HG03558 (cell line): Measurements from ENCODE around the gene SMTNL2.
"Not testable (repeated sequence)": the region's sequence is repeated elsewhere in the genome, so short reads cannot be mapped to it uniquely, and the experiment has no call there.

ENCODE experiments used
- ATAC-seq: cut with Tn5 transposase; IDR thresholded peaks from one replicate; pipeline ENCODE4 v1.9.1; 2021; ENCODE audit warnings: moderate number of reproducible peaks; ENCODE audit not compliant: unreplicated experiment; ENCODE audit errors: extremely low read depth

SMTNL2 gene

DNA sequence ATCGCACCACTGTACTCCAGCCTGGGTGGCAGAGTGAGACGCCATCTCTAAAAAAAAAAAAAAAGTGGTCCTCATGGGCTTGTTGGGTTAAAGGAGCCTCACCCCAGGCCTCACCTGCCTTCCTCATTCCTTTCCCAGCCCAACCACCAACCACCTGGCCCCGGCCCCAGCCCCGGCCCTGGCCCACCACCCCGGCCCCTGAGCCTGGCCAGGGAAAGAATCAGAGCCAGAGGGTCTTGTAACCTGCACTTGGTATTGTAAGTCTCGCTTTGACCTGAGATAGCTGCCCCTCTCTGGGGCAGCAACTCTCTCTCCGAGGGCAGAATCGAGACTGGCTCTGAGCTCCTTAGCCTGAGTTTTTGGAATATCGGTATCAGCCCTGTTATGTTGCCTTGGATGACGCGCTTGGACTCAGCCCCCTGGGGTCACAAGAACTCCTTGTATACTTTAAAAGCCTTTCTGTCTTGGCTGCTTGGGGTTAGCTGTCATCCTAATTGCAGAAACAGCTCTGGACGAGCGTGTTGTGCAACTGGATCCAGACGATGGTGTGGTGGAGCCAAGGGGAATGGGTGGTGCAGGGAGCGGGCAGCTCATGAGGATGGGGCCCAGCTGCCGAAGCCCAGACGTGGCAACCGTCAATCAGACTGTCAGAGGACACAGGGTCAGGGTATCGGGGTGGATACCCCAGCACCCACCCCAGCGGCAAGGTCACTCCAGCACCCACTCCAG, 14.6 kb downstream of the SMTNL2 start:
- ATAC-seq = no peak

- ATAC-seq = no peak
These were observed 15.4 kb downstream of the SMTNL2 start for GRCh38 chr17:4599505-4600281.

- no peak for ATAC-seq
These were observed 16.2 kb downstream of the SMTNL2 start for GRCh38 chr17:4600563-4600962.

- ATAC-seq = no peak
These were observed 17.0 kb downstream of the SMTNL2 start for GRCh38 chr17:4601326-4601725.

DNA sequence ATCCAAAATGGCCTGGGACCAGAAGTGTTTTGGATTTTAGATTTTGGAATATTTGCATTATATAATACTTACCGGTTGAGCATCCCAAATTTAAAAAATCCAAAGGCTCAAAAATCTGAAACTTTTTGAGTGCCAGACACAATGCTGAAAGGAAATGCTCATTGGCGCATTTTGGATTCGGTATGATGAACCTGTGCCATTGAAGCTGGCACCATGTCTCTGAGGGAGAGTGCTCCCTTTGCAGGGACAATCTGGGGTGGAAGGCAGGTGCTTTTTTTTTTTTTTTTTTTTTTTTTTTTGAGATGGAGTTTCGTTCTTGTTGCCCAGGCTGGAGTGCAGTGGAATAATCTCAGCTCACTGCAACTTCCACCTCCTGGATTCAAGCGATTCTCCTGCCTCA, 17.7 kb downstream of the SMTNL2 start:
- ATAC-seq = no peak

- ATAC-seq = no peak
These were observed 19.8 kb downstream of the SMTNL2 start for GRCh38 chr17:4604111-4604644.

DNA sequence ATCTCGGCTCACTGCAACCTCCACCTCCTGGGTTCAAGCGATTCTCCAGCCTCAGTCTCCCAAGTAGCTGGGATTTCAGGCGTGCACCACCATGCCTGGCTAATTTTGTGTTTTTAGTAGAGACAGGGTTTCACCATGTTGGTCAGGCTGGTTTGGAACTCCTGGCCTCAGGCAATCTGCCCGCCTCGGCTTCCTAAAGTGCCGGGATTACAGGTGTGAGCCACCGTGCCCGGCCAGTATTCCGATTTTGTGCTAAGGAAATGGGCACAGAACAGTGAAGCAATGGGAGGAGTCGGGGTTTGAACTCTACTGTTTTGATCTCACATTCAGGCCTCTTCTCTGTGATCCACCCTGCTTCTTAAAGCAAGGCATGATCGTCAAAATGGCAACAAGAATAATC, 20.4 kb downstream of the SMTNL2 start:
- not testable (repeated sequence) for ATAC-seq

DNA sequence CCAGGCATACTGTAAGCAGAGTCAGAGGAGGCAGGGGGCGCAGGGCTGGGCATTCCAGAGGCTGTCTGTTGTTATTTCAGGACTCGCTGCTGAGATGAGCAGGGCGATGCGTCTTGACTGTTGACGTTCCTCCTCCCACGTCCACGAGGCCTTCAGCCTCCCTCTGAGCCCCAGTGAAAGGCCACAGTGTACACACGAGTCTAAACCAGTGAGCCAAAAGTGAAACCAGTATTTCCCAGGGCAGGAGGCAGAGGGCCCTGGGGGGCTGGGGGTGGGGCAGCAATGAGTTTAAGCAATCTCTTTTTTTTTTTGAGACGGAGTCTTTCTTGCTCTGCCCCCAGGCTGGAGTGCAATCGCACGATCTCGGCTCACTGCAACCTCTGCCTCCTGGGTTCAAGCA, 21.5 kb downstream of the SMTNL2 start:
- no peak for ATAC-seq

DNA sequence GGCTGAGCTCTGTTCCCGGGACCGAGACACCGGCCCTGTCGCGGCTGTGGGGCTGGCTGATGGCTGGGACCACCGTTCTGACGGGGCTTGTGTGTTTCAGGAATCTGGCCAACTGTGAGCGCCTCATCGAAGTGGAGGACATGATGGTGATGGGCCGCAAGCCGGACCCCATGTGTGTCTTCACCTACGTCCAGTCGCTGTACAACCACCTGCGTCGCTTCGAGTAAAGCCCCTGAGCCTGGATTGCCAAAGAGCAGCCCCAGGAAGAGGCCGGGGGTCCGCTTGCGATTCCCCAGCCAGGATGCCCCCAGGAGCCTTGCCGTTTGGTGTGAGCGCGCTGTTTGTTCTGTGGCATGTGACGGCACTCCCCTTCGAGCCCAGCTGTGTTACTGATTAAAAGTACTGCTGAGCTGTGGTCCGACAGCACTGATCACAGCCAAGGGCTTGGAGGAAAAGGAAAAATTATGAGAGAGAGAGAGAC, 23.0 kb downstream of the SMTNL2 start:
- ATAC-seq = no peak

- ATAC-seq = no peak
These were observed 23.5 kb downstream of the SMTNL2 start for GRCh38 chr17:4607773-4608187.

- no peak for ATAC-seq
These were observed 25.4 kb downstream of the SMTNL2 start for GRCh38 chr17:4609761-4610160.

- no peak for ATAC-seq
These were observed 25.8 kb downstream of the SMTNL2 start for GRCh38 chr17:4610162-4610561.

DNA sequence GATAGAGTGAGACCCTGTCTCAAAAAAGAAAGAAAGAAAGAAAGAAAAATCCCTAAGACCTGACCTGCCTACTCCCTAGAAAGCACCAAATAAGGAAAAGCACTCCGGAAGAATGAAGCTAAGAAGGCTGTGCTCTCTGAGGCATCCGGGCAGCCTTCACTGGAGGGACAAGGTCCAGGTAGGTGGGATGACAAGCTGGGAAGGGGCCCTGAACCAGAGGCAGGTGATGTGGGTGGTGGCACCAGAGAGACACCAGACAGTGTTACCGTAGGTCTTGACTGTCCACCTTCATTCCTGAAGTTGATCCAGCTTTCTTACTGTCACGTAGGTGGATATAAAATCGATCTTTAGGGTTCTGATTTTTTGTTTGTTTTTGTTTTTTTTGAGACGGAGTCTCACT, 26.3 kb downstream of the SMTNL2 start:
- ATAC-seq = no peak

GRCh38 chr17:4616476-4616875, 32.1 kb downstream of the SMTNL2 start:
- ATAC-seq = no peak

DNA sequence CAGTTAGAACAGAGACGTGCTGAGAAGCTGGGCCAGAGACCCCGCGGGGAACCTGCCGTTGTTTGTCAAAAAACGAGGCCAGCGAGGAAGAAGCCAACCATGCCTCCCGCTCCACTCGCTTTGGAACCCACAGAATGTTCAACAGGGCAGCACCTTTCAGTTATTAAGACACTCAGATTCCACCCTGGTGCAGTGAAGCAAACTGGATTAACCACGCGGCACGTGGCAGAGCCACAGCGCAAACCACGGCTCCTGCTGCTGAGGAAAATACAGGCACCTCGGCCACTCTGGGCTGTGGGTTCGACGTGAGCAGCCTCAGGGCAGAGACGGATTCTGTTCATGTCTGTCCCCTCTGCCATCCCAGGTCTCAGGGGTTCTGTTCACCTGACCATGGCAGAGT, 32.8 kb downstream of the SMTNL2 start:
- ATAC-seq = no peak

GRCh38 chr17:4617590-4618351, 33.4 kb downstream of the SMTNL2 start:
- no peak for ATAC-seq

DNA sequence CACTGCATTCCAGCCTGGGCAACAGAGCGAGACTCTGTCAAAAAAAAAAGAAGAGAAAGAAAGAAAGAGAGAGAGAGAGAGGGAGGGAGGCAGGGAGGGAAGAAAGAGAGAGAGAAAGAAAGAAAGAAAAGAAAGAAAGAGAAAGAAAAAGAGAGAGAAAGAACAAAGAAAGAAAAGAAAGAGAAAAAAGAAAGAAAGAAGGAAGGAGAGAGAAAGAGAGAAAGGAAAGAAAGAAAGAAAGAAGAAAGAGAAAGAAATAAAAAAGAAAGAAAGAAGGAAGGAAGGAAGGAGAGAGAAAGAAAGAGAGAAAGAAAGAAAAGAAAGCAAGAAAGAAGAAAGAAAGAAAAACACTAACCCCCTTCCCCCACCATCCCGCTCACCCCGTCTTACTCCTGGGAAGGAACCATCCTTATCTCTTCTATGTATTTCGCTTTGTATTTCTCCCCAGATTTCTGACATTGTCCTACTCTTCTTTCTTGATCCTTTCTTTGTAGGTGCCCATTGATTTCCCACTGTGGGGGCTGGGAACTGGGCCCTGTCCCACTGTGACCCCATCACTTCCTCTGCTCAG, 36.3 kb downstream of the SMTNL2 start:
- ATAC-seq = no peak

DNA sequence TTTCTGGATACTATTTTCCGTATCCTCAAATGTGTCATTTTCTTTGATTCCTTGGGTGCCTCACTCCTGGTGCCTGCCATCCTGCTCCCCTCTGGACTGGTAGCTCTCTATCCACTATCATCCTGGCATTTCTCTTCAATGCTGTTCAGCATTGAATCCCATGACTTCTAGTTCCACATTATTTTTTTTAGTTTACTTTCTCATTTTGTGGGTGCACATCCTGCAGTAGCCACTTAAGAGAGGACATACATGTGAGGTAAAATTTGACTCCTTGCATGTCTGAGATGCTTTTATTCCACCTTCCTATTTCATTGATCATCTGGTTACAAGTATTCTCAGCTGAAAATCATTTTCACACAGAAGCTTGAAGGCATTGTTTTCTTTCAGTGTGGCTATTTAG, 38.0 kb downstream of the SMTNL2 start:
- no peak for ATAC-seq

DNA sequence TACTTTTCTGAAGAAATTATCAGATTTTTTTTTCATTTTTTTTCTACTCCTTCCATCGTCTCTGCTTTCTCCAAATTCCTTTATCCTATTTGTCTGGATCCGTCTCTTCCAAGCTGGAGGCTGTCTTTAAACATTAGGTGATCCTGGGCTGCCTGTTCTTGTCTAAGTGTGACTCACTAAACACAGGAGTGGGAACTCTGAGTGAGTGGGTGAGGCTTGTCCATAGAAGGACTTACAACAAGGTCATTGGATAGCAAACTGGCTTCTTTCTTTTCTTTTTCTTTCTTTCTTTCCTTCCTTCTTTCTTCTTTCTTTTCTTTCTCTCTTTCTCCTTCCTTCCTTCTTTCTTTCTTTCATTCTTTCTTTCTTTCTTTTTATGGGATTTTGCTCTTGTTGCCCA, 38.9 kb downstream of the SMTNL2 start:
- ATAC-seq = no peak

- not testable (repeated sequence) for ATAC-seq
These were observed 40.2 kb downstream of the SMTNL2 start for GRCh38 chr17:4624451-4624911.
